BLaER1 (cell line): ENCODE measurements around the gene KCNF1.

Source experiments
- H3K27ac ChIP-seq: shearing (Covaris generic); formaldehyde crosslinking; 2 replicates; pipeline ENCODE4 v1.8.1; 2022
- H3K27me3 ChIP-seq: shearing (Covaris generic); formaldehyde crosslinking; 2 replicates; pipeline ENCODE4 v1.8.1; 2022
- H3K36me3 ChIP-seq: shearing (Covaris generic); formaldehyde crosslinking; 2 replicates; pipeline ENCODE4 v1.8.1; 2022
- H3K4me1 ChIP-seq: shearing (Covaris generic); formaldehyde crosslinking; 2 replicates; pipeline ENCODE4 v1.8.1; 2022
- H3K4me2 ChIP-seq: shearing (Covaris generic); formaldehyde crosslinking; 2 replicates; pipeline ENCODE4 v1.8.1; 2022
- H3K4me3 ChIP-seq: shearing (Covaris generic); formaldehyde crosslinking; 2 replicates; pipeline ENCODE4 v1.8.1; 2022
- H3K9ac ChIP-seq: shearing (Covaris generic); formaldehyde crosslinking; 2 replicates; pipeline ENCODE4 v1.8.1; 2022
- H3K9me3 ChIP-seq: shearing (Covaris generic); formaldehyde crosslinking; 2 replicates; pipeline ENCODE4 v1.8.1; 2022
- H4K20me1 ChIP-seq: shearing (Covaris generic); formaldehyde crosslinking; 2 replicates; pipeline ENCODE4 v1.8.1; 2022
- Cebpa-rat ChIP-seq: shearing (Covaris generic); IDR thresholded peaks from 2 replicates; pipeline ENCODE4 v1.8.1; 2022

Gene KCNF1

DNA sequence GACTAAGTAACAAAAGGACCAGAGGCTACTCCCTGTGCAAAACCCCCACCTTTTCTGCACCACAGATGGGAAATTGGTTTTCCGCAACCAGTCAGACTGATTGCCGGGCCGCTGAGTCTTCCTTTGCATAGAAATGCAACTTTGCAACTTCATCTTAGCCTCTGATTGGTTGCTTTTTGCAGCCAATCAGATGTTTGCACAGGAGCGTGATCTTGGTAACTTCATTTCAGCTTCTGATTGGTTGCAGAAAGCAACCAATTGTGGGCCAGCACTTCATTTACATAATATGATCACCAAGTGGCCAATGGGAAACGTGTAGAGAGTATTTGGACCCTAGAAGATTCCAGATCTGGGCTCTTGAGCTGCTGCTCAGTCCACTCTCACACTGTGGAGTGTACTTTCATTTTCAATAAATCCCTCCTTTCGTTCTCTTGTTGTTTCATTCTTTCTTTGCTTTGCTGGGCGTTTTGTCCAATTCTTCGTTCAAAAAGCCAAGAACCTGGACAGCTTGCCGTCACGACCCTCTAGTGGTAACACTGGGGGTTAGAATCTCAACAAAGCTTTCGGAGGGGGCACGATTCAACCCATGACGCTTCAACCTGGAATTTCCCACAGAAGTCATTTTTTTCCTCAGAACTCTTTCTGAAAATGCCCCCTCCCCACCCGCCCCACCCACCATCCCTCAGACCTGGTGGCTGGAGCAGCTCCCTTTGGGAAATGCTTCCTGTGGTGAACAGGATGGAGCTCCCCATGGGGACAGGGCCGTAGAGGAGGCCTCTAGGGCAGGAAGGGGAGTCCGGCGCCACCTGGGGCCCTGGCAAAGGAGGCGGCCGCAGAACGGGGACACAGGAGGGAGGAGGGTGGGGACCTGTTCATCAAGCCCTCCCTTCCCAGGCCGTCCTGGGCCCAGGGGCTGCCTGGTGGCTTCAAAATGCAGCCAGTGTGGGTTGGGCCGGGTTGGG lies 31.8 kb upstream of the KCNF1 start:
- Histone ChIP-seq H3K27ac (no peak overlapping the region), H3K4me1 (peaks cover 19% of the 10 kb centered on the region)
- TF ChIP-seq Cebpa-rat: no peak

GRCh38 chr2:10880586-10881321 lies 31.0 kb upstream of the KCNF1 start:
- Histone ChIP-seq H3K9ac (no peak overlapping the region), H3K4me1 (peaks cover 27% of the 10 kb centered on the region), H3K27ac (no peak overlapping the region), H3K36me3 (no peaks in the 10 kb centered on the region), H3K9me3 (no peaks in the 10 kb centered on the region), H3K4me3 (no peak overlapping the region), H3K27me3 (no peaks in the 10 kb centered on the region), H3K4me2 (no peak overlapping the region), H4K20me1 (no peaks in the 10 kb centered on the region)
- TF ChIP-seq Cebpa-rat: no peak

More for the DNA sequence above, 31.8 kb upstream of the KCNF1 start:
- H3K27me3 ChIP-seq: no peaks in the 10 kb centered on the region
- no peaks in the 10 kb centered on the region for H4K20me1 ChIP-seq
- H3K9ac ChIP-seq: no peak overlapping the region
- H3K36me3 ChIP-seq: no peaks in the 10 kb centered on the region
- no peak overlapping the region for H3K4me2 ChIP-seq
- no peaks in the 10 kb centered on the region for H3K9me3 ChIP-seq
- no peak overlapping the region for H3K4me3 ChIP-seq

DNA sequence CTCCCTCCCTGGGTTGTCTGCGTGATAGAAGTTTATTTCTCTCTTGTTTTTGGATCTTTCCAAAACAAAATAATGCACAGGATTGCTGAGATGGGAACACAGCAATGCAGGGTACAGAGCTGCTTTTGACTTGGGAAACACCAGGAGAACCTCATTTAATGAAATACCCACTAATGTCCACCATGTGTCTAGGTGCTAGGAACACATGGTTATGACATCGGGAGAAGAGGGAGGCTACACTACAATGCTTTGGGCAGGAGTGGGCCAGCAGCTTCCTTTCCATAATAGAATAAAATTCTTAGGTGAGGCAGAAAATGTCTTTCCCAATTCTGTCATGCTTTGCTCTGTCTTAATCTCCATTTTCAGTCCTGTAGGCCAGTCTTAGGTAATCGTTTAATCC lies 29.2 kb upstream of the KCNF1 start:
- peaks cover 27% of the 10 kb centered on the region for H3K4me1 ChIP-seq
- H3K4me3 ChIP-seq: no peak overlapping the region
- no peaks in the 10 kb centered on the region for H4K20me1 ChIP-seq
- no peak overlapping the region for H3K4me2 ChIP-seq
- H3K9ac ChIP-seq: no peak overlapping the region
- H3K27ac ChIP-seq: no peak overlapping the region
- TF ChIP-seq Cebpa-rat: no peak
- peaks cover 4% of the 10 kb centered on the region; the same call in 1 of the 2 replicates for H3K9me3 ChIP-seq
- H3K27me3 ChIP-seq: no peaks in the 10 kb centered on the region
- no peaks in the 10 kb centered on the region for H3K36me3 ChIP-seq

DNA sequence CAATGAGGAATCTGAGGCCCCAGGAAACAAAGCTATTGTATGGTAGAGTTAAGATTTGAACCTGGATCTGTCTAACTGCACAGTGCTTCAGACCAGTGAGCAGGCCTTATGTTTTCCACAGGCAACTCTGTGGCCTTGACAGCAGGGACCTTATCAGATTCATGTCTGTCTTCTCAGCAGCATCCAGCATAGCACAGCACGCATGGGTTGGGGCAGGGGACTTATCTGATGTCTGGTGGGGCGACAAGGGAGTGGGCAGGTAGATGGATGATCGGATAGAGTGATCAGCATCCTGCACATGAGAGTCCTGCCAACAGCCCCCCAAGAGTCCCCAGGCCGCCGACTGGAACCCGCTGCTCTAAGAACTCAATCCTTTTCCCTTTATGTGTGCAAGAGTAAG lies 28.7 kb upstream of the KCNF1 start:
- Histone ChIP-seq H3K27ac (no peak overlapping the region), H3K4me3 (no peak overlapping the region), H3K4me1 (peaks cover 27% of the 10 kb centered on the region), H3K4me2 (no peak overlapping the region), H3K36me3 (no peaks in the 10 kb centered on the region), H3K27me3 (no peaks in the 10 kb centered on the region), H3K9me3 (peaks cover 8% of the 10 kb centered on the region), H4K20me1 (no peaks in the 10 kb centered on the region), H3K9ac (no peak overlapping the region)
- no peak for TF ChIP-seq Cebpa-rat

GRCh38 chr2:10883801-10884478 lies 27.8 kb upstream of the KCNF1 start:
- H3K4me3 ChIP-seq: no peak overlapping the region
- no peaks in the 10 kb centered on the region for H4K20me1 ChIP-seq

DNA sequence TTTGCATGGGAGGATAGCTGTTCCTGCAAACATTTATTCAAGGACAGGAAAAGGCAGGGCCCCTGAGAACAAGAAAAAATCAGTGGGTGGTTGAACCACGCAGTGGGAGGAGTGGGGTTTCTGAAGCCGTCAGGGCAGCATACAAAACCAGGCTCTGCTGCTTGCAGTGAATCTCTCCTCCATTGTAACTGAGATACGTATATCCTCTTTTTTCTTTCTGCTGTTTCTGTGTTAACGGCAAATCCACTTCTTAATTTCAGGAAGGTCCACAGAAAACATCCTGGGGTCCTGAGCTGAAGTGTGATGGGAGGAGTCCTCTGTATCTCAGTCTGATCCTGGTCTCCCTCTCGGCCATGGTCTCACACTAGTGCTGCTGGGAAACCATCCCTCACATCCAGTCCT lies 27.2 kb upstream of the KCNF1 start:
- Histone ChIP-seq H3K36me3 (no peaks in the 10 kb centered on the region), H3K27me3 (no peaks in the 10 kb centered on the region), H3K27ac (no peak overlapping the region), H3K9ac (peak overlapping the region; percentile 15; the same call in 1 of the 2 replicates), H3K4me3 (no peak overlapping the region; the same call in 1 of the 2 replicates), H3K4me1 (peaks cover 27% of the 10 kb centered on the region), H4K20me1 (no peaks in the 10 kb centered on the region), H3K9me3 (peaks cover 22% of the 10 kb centered on the region), H3K4me2 (peak overlapping the region; percentile 76)
- TF ChIP-seq Cebpa-rat: no peak

More at GRCh38 chr2:10883801-10884478, 27.8 kb upstream of the KCNF1 start:
- Histone ChIP-seq H3K9ac (0 out of 2 replicates have a peak overlapping the region, but pooled peaks have one; percentile 15), H3K4me1 (peaks cover 27% of the 10 kb centered on the region), H3K4me2 (peak overlapping the region; percentile 76), H3K9me3 (peaks cover 17% of the 10 kb centered on the region), H3K27me3 (no peaks in the 10 kb centered on the region), H3K36me3 (no peaks in the 10 kb centered on the region), H3K27ac (no peak overlapping the region)
- no peak for TF ChIP-seq Cebpa-rat

DNA sequence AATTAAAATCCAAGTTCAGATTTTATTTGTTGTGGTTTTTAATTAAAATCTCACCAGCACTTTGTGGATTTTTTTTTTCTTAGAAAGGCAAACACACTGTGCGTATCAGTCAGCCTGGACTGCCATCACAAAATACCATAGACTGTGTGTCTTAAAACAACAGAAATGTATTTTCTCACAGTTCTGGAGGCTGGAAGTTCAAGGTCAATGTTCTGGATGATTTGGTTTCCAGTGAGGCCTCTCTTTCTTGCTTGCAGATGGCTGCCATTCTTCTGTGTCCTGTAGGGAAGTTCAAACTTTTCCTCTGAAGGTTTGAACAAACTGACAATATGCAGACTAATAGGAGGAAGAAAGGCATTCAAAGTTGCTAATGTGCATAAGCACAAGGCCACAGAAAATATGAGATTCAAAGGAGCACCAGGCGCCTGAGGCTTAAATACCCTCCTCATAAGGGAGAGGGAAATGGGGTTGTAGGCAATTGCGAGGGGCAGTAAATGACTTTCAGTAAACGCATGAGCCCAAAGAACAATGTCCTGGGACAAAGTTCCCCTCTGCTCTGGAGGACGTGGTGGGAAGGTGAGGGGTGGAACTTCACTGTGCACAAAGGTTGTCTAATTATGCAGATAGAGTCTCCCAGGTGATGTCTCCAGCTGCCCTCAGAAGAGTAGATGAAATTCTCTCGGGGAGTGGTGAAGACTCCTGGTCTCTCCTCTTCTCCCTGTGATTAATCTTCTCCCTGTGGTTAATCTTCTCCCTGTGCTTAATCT lies 26.5 kb upstream of the KCNF1 start:
- peaks cover 27% of the 10 kb centered on the region for H3K4me1 ChIP-seq
- no peaks in the 10 kb centered on the region for H3K36me3 ChIP-seq
- H3K4me2 ChIP-seq: peak overlapping the region; percentile 76
- TF ChIP-seq Cebpa-rat: no peak
- no peak overlapping the region; the same call in 1 of the 2 replicates for H3K4me3 ChIP-seq
- H4K20me1 ChIP-seq: no peaks in the 10 kb centered on the region
- no peak overlapping the region for H3K27ac ChIP-seq
- peaks cover 28% of the 10 kb centered on the region for H3K9me3 ChIP-seq
- H3K9ac ChIP-seq: no peak overlapping the region
- no peaks in the 10 kb centered on the region for H3K27me3 ChIP-seq

DNA sequence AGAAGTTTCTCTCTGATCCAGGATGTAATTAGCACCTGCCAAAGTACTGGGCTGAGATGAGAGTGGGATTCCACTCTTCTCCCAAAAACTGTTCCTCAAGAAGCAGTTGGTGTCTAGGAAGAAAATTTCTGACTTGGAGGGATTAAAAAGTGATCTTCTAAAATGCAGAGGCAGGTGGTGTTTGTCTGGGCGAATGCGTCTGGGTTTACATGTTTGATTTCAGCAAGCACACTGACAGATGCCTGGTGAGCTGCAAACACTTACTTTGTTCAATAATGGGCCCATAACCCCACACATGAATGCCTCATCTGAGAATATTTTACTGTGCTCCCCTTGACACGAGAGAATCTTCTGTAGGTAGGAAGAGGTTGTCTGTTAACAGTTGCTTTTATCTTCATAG lies 24.3 kb upstream of the KCNF1 start:
- Histone ChIP-seq H3K4me2 (no peak overlapping the region), H3K4me1 (peaks cover 27% of the 10 kb centered on the region), H3K27ac (no peak overlapping the region), H3K36me3 (no peaks in the 10 kb centered on the region), H3K27me3 (no peaks in the 10 kb centered on the region), H3K4me3 (no peak overlapping the region), H3K9ac (no peak overlapping the region), H3K9me3 (peaks cover 28% of the 10 kb centered on the region), H4K20me1 (no peaks in the 10 kb centered on the region)
- no peak for TF ChIP-seq Cebpa-rat

- no peaks in the 10 kb centered on the region for H3K27me3 ChIP-seq
- no peak for TF ChIP-seq Cebpa-rat
- peaks cover 28% of the 10 kb centered on the region for H3K9me3 ChIP-seq
- H3K4me2 ChIP-seq: no peak overlapping the region
- H3K4me3 ChIP-seq: no peak overlapping the region
- no peaks in the 10 kb centered on the region for H3K36me3 ChIP-seq
- peaks cover 17% of the 10 kb centered on the region for H3K4me1 ChIP-seq
- H4K20me1 ChIP-seq: no peaks in the 10 kb centered on the region
- H3K9ac ChIP-seq: no peak overlapping the region
- no peak overlapping the region for H3K27ac ChIP-seq
Observed at GRCh38 chr2:10889651-10890215, 22.0 kb upstream of the KCNF1 start.
